Left renal cortex interstitium (tissue), 4 donors: ENCODE data around the gene HOXA2. TPM values are rescaled to one million over a fixed set of nuclear protein-coding genes. Genes with fewer than 3 reads are reported as not detected.
A peak's percentile ranks its signal among the peaks of the same experiment; 100 is the strongest.

Source experiments
- DNase-seq, 4 donors: peaks; one replicate each; pipeline ENCODE4 v3.0.0-alpha.2; 2013; ENCODE audit warnings: low read depth in 4 of 4, low spot score in 2 of 4, missing footprints in 1 of 4
- polyA plus RNA-seq, 4 donors: library from polyadenylated mRNA; unstranded; fragments of 120-200 nt; gene quantifications; one replicate each; pipeline ENCODE4 v1.2.1, GENCODE V29; 2013; ENCODE audit not compliant: insufficient read length in 4 of 4

Gene HOXA2
- polyA plus RNA-seq, 4 donors, result 6.5 to 13.6 (median 10.5) TPM

DNA sequence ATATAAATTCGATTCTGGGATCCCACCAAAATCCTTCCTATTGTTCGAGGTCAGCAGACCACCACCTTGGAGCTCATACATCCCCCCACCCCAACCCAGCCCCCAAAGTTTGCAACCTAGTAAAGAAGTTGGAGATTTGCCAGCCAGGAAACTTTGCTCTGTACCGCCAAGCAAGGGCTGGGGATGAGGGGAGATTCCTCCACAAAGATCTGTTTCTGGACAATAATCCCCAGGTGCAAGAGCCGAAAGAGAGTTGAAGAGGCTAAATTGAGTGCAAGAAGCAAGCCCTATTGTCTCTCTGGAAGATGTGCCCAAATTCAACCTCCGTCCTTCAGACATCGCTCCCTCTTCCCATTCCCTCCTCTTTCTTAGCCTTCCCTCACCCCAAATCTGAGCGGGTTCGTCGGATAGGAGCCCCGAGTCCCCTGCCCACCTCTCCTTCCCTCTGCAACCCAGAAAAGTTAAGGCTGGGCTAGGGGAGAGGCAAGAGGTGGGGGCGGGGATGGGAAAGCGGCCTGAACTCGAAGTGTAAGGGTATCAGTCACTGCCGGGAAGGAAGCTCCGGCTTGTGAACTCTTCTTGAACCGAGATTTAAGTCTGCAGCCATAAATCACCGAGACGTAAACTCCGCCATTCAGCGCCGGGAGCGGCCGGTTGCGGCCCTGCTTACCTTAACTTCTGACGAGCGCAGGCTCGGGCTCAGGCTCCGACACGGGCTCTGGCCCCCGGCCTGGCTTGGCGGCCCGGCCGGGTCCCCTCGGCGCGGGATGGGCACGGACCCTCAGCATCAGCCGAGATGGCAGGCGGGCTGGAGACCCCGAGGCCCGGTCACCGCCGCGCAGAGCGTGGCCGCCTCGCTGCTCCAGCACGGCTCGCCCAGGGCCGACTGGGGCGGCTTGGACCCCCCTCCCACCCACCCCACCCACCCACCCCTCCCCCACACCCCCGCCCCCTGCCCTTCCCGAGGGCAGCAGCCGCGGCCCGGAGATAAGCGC, 10.8 kb upstream of the HOXA2 start:
- peak in 1 of 4 donors; percentile 90 for DNase-seq

- no peak for DNase-seq
Observed at GRCh38 chr7:27112361-27112760, 9.9 kb upstream of the HOXA2 start.

DNA sequence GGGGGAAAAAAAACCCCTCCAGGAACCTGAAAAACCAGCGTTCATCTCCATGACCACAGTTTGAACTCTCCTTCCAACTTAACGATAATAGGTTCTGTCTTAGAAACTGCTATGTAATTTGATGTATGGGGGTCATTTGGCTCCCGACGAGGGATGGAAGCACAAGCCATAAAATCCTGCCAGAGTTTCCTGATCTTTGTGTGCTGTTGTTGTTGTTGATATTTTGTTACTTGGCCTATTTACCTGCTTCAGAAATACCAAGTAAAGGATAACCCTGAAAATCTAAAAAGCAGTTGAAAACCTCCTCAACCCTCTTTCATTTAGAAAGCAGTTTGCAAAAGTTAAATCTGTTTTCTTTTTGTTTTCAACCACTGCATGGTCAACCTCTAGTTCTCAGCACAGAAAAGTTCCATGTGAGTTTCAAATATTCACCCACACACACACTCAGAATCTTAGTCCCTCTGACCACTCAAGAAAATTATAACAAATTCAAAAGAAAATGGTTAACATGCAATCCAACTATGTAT, 9.3 kb upstream of the HOXA2 start:
- no peak for DNase-seq

GRCh38 chr7:27111042-27111750, 8.7 kb upstream of the HOXA2 start:
- no peak for DNase-seq

GRCh38 chr7:27110186-27111031, 7.9 kb upstream of the HOXA2 start:
- DNase-seq, result no peak

DNA sequence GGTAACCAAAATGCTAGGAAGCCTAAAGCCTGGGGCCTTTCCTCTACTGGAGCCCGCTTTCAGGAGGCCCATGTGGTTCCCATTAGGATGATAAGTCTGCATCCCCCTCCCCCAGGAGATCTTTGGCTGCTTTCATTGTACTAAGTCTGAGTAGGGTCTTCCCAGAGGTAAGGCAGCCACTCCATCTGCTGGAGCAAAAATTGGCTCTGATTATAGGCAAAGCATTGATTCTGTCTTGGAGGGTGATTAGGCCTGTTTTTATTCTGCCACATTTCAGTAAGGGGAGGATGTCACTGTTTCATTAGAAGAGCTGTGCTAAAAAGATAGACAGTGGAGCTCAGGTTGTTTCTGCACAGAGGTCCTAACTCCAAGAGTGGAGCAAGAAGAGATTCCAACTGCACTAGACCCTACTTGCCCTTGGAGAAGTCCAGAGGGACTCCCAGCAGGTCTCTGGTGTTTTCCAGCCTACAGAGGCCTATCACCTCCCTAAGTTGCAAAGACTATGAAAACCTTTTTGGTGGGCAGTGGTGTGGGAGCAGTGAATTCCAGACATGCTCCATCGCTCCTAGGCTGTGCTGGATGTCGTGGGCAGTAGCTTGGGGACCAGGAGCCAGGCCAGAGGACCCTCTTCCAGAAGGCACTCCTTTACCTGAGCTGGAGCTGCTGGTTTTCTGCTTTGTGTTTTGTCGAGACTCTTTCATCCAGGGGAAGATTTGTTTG, 7.1 kb upstream of the HOXA2 start:
- no peak for DNase-seq

DNA sequence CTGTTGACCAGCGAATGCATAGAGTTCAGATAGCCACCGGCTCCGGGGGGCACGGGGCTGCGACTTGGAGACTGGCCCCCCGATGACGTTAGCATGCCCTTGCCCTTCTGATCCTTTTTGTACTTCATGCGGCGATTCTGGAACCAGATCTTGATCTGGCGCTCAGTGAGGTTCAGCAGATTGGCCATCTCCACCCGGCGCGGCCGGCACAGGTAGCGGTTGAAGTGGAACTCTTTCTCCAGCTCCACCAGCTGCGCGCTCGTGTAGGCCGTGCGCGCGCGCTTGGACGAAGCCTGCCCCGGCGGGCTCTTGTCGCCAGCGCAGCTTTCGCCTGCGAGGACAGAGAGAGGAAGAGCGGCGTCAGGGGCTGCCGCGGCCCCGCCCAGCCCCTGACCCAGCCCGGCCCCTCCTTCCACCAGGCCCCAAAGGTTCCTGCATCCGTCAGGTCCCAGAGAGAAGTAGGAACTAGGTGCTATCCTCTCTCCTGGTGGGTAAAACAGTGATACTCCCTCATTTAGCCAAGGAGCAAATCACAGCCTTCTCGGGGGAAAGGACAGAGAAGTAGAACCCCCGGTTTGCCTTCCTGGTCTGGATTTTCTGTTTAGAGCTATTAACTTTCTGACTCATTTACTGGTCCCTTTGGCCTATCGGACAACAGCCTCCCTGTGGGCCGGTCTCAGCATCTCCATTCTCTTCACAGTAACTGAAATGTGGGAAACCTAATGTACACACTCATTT, 6.1 kb upstream of the HOXA2 start:
- no peak for DNase-seq

DNA sequence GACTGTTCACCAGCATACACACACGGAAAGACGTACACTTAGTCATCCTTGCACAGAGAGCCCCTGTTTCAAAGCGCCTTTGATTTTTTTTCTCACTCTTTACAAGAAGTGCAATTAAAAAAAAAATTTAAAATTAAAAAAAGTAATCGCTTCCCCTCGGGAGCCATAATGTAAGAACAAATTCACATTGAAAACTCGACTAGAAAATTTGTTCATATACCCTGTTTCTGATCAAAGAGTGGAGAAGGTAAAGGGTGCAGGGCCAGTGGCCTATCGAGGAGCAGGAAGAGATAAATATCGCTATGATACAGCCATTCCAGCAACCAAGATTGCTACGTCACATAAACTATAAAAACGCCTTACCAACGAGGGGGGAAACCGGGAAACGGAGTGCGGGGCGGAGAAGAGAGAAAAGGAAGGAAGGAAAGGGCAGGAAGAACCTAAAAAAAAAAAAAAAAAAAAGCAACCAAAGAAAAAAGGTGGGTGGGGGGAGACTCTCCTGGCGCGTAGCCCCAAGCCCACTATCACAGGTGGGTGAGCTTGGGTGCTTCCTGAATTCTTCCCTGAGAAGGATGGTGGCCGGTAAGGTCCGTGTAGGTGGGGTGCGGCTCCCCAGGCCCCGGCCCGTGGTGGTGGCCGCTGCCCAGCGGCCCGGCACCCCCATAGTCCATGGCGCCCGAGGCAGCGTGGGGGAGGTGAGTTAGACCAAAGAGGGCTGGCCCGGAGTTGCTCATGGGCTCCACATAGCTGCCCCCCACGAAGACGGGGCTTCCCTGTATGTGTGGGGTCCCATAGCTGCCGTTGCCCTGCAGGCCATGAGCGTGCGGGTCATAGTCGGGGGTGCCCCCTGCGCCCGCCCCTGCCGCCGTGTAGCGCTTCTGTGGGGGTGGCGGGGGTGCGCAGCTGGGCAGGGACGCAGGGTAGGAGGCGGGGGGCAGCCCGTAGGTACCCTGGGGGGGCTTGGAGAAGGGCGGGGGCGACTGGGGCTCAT, 5.2 kb upstream of the HOXA2 start:
- DNase-seq, result no peak

GRCh38 chr7:27106901-27107240, 4.4 kb upstream of the HOXA2 start:
- DNase-seq, result no peak

DNA sequence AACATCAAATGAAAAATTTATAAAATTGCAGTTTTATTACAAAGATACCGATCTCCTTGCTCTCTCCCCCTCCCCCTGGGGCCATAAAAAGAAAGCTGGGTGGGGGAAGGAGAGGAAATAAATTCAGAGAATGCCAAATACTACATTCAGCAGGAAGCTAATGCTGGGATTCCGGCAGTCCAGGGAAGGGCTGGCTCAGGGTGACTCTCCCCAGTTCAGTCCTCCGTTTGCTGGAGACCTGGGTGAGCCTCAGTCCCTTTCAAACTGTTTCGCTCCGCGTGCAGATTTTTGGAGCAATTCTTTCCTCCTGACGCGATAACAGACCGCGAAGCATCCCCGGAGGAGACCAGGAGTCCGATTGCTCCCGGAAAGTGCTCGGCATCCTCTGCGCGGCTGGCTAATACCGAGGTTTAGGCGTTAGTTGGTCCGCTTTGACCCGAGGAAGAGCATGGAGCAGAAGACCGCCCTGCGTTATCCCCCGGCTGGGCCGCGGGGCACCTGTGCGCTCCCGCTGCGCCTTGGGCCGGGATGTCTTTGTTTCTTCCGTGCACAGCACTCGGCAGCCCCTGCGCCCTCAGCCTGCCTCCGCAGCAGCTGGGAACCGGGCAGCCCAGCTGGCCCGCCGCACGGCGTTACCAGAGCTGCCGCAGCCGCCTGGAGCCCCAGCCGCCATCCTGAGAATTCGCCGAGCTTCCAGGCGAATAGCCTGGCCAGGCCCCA, 3.9 kb upstream of the HOXA2 start:
- DNase-seq, result peak in 1 of 4 donors; percentile 53

GRCh38 chr7:27105301-27106031, 3.0 kb upstream of the HOXA2 start:
- peak in 1 of 4 donors; percentile 40 for DNase-seq

GRCh38 chr7:27104341-27105058, 2.0 kb upstream of the HOXA2 start:
- peak in 1 of 4 donors; percentile 72 for DNase-seq

- peak in 3 of 4 donors; percentile 50 to 73 (median 54) for DNase-seq
Observed at GRCh38 chr7:27103489-27104226, 1.2 kb upstream of the HOXA2 start.

DNA sequence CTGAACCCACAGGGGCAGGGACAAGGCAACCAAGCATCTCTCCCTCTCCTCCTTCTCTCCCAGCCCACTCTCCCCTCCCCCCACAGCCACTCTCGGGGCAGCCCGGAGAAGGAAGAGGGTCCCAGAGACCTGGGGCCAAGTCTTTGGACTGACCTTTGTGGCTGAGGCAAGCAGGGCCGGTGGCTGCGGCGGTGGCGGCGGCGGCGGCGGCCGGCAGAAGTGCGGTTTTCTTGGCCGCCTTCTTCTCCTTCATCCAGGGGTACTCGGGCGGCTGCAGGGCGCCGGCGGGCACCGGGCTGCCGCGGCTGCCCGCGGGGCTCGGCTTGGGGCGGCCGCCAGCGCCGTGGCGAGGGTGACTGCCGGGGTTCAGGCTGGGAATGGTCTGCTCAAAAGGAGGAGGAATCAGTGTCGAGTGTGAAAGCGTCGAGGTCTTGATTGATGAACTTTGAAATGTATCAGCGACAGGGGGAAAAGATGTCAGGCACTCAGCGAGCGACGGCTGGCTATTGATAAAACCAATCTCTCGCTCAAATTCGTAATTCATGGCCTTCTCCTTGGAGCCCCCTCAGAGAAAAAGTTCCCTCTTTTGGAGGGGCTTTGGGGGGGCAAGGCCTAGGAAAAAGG, 414 bp downstream of the HOXA2 start:
- DNase-seq, result peak in 1 of 4 donors; percentile 35
